22Rv1 (cell line): Measurements from ENCODE around the gene F2.

Experiments used
- CTCF ChIP-seq: fragments of 450-650 bp; IDR thresholded peaks from 2 replicates; pipeline ENCODE4 v1.5.1; 2017; ENCODE audit warnings: mild to moderate bottlenecking
- ZFX ChIP-seq: fragments of 450-650 bp; IDR thresholded peaks from 2 replicates; pipeline ENCODE4 v1.6.1; 2017; ENCODE audit warnings: antibody characterized with exemption, borderline replicate concordance

GRCh38 chr11:46769636-46770221 is 50.7 kb downstream of the F2 start:
- TF ChIP-seq CTCF (no peak), ZFX (no peak)
